Heart left ventricle (tissue), 13 donors: Measurements from ENCODE around the gene CCP110.

Experiments
- POLR2A ChIP-seq, 2 donors: fragments of 450-650 bp; IDR thresholded peaks; one replicate each; pipeline ENCODE4 v1.6.1; 2017; ENCODE audit warnings: antibody characterized with exemption in 2 of 2, mild to moderate bottlenecking in 2 of 2, moderate library complexity in 2 of 2
- TF ChIP-seq, protein P1 (sequence below), 12 donors: fragments of 200-600 bp; sonication (generic) in 4 of 12; IDR thresholded peaks; one replicate each; pipeline versions ENCODE4 v1.5.0 to v1.8.0; 2018 to 2022; ENCODE audit warnings: antibody characterized with exemption in 12 of 12, mild to moderate bottlenecking in 5 of 12
- donor health status: ischemic (EF 13 %, LVEDD 7.1; RV severe dilation, severe dysfunction).
- donor health status: DM: no; HTN: yes; CAD: no.
- donor health status: DM: no; HTN: no; CAD: no.
- donor health status: ischemic (EF 25% LVEDD 6.9; RV normal size, moderate dysfunction).
- donor health status: ischemic (EF 25% LVEDD 5.7; RV mildly dilated, moderate dysfunction).
- donor health status: ischemic (EF 35%, LVEDD 5.7; RV mildly dilated, moderate dysfunction).
- donor health status: nonischemic (EF 11% LVEDD 7.7; RV severe dilation, severe dysfunction).
- donor health status: DM: yes; HTN: yes; CAD: no.
- donor health status: PGD.
- donor health status: ischemic (EF 29% LVEDD 5.4; RV normal size, mild dysfunction).
- donor health status: nonischemic (EF 23%, LVEDD 6.1; RV moderate dilation, normal function).

DNA sequence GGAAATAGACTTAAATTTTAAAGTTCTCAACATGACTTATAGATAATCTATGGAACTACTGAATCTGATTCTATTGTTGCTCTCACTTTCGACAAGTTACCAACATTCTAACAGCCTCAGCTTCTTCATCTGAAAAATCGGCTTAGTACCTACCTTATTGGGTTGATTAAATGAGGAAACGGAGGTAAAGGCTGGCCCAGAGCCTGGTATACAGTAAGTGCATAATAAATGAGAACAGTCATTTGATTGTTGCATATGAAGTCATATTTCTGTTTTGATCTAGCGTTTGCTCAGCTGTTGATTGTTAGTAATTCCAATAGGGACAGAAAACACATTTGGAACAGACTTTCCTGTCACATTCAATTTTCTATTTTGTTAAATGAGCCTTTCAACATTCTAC, 36.3 kb downstream of the CCP110 start:
- TF ChIP-seq, protein P1, sequence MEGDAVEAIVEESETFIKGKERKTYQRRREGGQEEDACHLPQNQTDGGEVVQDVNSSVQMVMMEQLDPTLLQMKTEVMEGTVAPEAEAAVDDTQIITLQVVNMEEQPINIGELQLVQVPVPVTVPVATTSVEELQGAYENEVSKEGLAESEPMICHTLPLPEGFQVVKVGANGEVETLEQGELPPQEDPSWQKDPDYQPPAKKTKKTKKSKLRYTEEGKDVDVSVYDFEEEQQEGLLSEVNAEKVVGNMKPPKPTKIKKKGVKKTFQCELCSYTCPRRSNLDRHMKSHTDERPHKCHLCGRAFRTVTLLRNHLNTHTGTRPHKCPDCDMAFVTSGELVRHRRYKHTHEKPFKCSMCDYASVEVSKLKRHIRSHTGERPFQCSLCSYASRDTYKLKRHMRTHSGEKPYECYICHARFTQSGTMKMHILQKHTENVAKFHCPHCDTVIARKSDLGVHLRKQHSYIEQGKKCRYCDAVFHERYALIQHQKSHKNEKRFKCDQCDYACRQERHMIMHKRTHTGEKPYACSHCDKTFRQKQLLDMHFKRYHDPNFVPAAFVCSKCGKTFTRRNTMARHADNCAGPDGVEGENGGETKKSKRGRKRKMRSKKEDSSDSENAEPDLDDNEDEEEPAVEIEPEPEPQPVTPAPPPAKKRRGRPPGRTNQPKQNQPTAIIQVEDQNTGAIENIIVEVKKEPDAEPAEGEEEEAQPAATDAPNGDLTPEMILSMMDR (IDR thresholded peaks at IDR 0.05), result no peak
- TF ChIP-seq POLR2A (IDR thresholded peaks at IDR 0.05), result no peak
